Endothelial cell of hepatic sinusoid (primary cell): Measurements from ENCODE around the gene AHSP.
"Not testable (repeated sequence)": the region's sequence is repeated elsewhere in the genome, so short reads cannot be mapped to it uniquely, and the experiment has no call there.

Source experiments
- in situ Hi-C: cut with HindIII; loops from 2 replicates; pipeline ENCODE4 v1.10.0; 2017; ENCODE audit warnings: low sequenced_read_pairs

The AHSP gene

DNA sequence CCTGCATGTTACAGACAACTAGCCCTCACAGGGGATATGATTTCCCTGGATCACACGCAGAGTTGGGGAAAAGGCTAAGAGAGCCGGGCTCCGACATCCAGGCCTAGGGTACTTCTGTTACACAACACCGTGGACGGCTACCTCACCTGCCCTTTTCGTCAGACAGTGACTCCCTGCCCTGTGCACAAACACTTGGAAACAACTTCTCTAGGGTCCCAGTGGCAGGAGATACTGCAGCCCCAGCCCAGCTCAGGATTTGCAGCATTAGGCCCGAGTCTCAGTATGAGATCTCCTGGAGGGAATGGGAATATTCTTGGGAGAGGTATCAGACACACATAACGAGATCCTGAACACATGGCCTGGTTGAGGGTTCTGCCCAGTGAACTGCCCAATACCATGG, 27.8 kb upstream of the AHSP start:
- in situ Hi-C loops: no loop called here

DNA sequence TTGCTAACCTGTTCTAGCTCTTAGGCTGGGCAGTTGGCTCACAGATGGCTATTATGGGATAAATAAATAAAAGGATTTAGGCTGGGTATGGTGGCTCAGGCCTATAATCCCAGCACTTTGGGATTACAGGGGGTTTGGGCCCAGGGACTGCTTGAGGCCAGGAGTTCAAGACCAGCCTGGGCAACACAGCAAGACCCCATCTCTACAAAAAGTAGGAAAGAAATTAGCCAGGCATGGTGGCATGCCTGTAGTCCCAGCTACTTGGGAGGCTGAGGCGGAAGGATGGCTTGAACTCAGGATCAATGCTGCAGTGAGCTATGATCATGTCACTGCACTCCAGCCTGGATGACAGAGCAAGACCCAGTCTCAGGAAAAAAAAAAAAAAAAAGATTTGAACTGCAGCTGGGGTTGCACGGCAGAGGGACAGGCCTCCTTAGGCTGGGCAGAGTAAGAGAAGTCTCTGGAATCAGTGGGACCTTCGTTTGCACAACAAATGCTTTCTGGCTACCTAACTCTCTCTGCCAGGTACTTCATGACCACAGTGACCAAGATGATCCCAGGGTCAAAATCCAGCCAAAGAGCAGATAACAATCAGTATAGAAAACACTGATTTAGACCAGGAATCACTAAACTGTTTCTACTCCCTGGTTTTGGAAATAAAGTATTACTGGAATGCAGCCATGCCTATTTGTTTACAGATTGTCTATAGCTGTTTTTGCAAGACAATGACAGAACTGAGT, 26.3 kb upstream of the AHSP start:
- in situ Hi-C loops: no loop called here

DNA sequence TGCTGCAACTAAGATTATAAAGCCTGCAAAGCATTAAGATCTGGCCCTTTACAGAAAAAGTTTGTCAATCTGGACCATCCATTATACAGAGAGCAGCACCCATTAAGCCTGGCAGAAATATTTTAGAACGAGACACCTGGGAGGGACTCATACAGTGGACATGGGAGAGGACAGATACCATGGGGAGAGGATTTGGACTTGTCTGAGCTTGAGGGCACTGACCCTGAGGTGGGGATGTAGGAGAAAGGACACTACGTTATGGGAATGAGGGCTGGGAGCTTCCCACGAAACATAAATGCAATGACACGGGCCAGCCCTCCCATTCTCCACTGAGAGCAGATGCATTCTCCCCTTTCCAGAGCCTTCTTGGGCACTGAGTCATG, 25.7 kb upstream of the AHSP start:
- in situ Hi-C loops: no loop called here

DNA sequence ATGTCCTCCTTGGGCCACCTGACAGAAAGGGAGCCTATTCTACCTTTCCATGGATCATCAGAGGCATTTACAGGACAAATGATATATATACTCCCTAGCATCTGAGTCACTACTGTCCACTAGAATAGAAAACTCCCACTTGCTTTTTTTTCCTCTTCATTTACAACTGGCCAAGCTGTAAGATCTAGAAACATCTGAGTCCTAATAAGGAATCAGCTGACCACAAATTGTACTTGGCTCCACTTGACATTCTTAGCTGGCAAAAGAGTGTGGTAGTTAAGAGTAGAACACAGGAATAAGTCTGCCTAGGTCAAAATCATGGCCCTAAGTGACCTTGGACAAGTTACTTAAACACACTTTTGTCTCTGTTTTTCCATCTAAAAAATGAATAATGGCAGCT, 24.7 kb upstream of the AHSP start:
- in situ Hi-C loops: no loop called here

DNA sequence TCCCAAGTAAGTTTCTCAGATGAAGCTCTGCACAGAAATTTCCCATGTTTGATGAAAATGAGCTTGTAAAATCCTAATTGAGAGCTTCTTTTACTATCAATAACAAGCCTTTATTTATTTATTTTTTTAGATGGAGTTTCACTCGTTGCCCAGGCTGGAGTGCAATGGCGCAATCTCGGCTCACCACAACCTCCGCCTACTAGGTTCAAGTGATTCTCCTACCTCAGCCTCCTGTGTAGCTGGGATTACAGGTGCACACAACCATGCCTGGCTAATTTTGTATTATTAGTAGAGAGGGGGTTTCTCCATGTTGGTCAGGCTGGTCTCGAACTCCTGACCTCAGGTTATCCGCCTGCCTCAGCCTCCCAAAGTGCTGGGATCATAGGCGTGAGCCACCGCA, 24.1 kb upstream of the AHSP start:
- in situ Hi-C loops: not testable (repeated sequence)

DNA sequence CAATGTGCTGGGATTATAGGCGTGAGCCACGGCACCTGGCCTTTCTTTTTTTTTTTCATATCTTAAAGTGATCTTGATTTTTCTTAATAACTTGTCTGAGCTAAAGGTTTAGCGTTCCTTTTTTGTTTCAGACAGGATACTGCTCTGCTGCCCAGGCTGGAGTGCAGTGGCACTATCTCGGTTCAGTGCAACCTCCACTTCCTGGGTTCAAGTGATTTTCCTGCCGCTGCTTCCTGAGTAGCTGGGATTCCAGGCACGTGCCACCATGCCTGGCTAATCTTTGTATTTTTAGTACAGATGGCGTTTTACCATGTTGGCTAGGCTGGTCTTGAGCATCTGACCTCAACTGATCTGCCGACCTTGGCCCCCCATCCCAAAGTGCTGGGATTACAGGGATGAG, 23.5 kb upstream of the AHSP start:
- in situ Hi-C loops: no loop called here

DNA sequence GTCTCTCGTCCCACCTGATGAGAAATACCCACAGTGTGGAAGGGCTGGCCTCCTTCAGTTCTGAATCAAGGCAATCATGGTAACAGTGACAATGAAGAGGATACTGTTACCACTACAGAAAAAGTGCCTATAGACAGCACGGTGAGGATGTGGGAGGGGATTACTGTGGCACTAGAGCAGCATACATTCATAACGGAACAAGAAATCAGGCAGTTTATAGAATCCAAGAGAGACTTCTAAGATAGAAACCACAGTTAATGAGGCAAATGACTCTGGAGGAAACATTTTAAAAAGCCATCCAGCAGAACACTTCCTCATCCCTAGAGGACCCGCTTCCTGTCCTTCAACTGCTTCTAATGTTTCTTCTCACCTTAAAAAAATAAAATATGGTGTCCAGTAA, 22.2 kb upstream of the AHSP start:
- in situ Hi-C loops: no loop called here

DNA sequence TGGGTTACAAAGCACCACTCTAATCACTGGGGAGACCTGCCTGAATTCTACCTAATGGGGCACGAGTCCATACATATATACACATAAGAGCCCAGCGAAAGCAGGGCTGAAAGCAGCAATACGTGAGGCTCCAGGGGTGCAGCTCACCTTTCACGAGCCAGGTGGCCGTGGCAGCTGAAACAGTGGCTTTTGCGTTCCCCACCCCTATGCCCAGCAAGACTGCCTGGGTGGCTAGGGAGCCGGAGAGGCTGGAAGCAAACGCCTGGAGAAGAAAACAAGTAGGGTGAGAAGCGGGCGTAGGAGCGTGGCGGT, 20.1 kb upstream of the AHSP start:
- in situ Hi-C loops: no loop called here

DNA sequence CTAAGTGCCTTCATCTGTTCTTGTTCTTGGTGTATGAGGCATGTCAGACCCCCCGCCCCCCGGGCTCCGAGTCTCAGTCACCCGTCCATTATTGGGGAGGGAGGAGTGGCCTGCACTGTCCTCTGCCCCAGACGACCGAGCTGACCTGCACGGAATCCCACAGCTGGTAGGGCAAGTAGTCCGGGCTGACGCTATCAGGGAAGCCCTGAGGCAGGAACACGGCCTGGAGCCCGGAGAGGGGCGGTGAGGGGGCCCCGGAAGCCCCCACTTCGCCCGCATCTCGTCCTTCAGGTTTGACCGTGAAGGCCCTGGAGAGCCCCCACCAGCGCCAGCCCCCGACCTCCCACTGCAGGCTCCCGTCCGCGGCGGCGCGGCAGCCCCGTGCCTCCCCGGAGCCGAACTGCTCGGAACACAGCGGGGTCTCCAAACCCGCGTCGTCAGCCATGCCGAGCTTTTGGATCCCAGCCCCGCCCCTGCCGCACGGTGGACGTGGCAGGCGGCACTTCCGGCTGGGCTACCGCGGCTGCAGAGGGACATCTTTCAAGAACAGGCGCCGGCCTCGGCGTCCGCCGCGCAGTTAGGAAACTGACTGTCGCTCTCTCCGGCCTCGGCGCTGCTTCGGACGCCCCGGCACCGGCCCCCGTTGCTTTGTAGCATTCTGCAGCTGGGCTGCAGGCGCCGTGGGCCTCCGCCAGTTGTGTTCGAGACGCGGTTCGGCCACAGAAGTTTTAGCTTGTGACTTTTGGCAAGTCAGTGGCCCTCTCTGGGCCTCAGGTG, 19.6 kb upstream of the AHSP start, which contains the start of gene RUSF1:
Gene RUSF1, minus strand, starts transcription at position 463 of the 777 bp plus-strand sequence. Its CDS starts 18 bp downstream, at position 445.
- in situ Hi-C loops: no loop called here

DNA sequence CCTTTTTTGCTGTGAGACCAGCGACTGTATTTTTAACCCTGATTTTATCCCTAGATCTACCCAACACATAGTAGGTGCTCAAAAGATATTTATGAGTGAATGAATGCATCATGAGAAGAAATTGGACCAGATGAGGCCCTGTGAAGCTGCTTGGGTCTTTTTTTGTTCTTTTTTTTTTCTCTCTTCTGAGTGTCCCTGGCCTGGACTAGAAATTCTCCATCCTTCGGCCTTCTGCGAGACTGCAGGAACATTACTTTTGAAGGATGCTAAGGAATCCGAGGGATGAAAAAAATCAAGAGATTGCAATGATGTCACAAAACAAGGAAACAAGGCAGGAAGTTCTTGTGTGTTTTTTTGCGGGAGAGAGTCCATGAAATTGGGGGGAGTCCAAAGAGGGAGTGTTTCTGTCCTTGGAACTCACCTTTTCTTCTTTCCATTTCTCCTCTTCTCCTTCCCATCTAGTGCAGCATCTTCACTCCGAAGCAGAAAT, 18.9 kb upstream of the AHSP start:
- in situ Hi-C loops: no loop called here

DNA sequence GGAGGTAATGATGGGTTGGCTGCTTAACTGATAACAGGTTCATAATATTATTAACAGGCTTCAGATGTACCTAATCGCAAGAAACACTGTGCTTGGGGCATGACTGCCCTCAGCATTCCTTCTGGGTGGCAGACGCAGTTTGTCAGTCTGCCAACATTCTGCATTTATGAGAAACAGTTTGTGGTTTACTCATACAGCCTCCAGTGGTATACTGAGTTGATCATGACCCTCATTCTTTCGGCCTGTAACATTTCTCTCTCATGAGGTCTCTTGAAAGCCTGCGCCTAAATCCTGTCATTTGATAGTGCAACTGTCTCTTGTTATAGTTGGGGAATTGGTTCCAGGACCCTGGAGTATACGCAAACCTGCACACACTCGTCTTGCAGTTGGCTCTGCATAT, 14.6 kb upstream of the AHSP start:
- in situ Hi-C loops: no loop called here

DNA sequence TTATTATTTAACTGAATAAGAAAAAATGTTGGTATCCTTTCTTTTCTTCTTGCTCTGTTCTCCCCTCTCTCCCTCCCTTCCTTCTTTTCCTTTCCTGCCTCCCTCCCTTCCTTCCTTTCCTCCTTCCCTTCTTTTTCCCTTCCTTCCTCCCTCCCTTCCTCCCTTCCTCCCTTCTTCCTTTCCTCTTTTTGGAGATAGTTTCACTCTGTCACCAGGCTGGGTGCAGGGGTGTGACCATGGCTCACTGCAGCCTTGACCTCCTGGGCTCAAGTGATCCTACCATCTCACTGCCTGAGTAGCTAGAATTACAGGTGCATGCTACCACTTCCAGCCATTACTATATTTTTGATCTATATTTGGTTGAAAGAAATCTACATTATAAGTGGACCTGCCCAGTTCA, 13.8 kb upstream of the AHSP start:
- in situ Hi-C loops: no loop called here

DNA sequence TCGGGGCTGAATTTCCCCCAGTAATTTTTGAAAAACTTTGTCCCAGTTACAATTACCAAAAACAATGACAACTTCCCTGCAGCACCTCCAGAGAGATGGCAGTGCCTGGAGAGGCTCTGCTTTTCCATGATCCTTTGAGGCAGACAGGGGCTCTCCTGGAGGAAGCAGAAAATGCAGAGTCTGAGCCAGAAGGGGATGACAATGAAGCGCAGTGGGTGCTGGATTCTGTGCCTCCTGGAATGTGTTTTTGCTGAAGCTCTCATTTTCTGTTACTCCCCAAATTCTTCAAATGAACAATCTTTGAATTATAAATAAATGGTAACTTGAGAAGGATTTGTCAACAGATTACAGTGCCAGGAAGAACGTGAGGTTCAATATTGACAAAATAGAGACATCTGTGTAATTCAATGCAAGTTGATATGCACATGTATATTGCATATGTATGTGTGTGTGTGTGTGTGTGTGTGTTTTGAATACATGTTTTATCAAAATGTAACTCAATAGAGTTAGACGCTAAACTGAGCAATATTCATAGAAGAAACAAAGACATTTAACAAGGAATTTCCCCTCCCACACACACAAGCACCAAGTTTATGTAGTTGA, 9.8 kb upstream of the AHSP start:
- in situ Hi-C loops: no loop called here

DNA sequence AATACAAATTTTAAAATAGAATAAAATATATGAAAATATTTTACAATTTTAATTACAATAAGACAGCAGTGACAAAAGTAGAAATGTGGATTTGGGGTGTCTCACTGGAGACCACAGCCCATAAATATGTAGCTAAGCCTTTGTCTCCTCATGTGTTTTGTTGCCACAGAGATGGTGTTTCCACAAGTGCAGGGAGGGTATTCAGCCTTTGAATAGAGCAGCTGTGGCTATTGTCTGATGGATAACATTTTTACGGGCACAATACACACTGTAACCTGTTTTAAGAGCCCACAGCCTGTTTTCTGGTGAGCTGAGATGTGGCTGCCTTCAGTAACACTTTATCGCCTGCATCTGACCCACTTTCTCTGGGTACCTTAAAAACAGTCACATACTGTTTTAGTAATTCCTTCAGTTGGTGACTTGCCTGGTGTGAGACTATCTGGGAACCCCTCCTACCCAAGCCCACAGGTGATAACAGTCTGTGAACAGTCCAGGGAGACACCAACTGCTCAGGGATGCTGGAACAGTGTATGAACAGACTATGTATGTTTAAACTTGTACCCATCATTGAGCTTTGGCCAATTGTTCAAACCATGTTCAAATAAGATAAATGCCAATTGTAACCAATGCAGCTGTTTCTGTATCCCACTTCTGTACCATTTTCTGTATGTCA, 7.8 kb upstream of the AHSP start:
- in situ Hi-C loops: loop anchor here (10.0 kb wide), 1 partner anchor 65 kb away; no protein-coding TSS in a partner anchor

DNA sequence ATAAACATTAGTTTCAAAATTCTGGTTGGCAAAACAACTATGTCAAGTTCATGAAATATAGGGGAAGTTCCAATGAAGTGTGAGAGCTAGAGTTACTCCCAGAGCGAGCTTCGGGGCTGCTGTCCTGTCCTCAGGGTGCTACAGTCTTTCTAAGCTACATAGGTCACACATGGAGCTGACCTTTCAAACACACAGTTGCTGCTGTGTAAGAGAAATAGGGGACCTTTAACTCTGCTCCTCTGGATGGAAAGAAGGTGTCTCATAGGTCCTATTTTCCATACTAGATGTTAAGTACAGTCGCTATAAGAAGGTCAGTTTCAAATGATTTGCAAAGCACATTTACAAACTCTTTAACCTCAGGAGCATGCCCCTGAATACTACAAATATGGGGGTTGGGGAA, 6.3 kb upstream of the AHSP start:
- in situ Hi-C loops: loop anchor here (10.0 kb wide), 1 partner anchor 63 kb away; no protein-coding TSS in a partner anchor

DNA sequence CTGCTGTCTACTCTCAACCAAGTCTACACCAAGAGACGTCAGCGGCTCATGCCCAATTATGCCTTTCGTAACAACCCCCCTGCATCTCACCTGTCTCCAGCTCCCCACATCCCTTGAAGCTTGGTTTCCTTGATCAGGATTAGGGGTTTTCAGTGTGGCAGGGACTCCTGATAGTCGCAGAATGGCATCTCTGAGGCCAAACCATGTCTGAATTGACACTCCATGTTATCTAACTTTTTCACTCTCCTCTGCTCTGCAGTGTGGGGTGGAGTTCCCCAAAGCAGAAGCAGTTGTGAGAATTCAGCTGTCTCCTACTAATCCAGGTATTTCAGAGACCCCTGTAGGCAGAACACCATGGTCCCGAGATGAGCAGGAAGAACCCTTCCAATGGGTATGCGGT, 5.6 kb upstream of the AHSP start:
- in situ Hi-C loops: loop anchor here (10.0 kb wide), 1 partner anchor 63 kb away; no protein-coding TSS in a partner anchor

DNA sequence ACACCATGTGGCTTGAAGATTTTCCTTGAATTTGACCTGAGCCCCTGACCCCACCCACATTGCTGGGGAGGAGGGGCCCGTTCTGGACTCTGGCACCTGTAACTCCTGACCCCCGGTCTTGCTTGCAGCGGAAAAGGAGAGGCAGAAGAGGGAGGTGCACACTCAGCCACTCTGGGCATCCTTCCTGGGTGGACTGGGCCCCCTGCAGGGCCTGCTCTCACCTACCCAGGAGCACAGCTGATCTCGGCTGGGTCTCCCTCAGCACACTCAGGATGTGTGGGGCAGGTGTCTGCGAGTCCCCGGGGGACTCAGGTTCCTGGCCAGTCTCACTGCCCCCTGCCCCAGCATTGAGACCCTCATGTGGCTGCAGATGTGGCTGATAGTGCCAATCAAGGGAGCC, 3.9 kb upstream of the AHSP start:
- in situ Hi-C loops: loop anchor here (10.0 kb wide), 1 partner anchor 61 kb away; no protein-coding TSS in a partner anchor

DNA sequence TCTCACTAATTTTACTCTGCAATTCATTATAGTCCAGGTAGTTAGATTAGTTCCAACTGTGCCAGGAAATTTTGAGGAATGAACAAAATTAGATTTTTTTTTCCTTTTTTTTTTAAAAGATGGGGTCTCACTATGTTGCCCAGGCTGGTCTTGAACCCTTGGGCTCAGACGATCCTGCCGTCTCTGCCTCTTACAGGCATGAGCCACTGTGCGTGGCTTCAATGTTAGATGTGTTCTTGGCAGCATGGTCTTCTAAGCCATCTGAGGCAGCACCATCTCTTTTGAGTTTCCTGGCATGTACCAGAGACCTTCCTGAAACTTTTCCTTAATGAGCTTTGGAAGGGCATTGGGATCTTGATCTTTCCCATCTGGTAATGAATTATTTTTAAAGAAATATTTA, 2.6 kb upstream of the AHSP start:
- in situ Hi-C loops: loop anchor here (5.0 to 10.0 kb wide), 4 partner anchors 60 to 288 kb away; no protein-coding TSS in a partner anchor

DNA sequence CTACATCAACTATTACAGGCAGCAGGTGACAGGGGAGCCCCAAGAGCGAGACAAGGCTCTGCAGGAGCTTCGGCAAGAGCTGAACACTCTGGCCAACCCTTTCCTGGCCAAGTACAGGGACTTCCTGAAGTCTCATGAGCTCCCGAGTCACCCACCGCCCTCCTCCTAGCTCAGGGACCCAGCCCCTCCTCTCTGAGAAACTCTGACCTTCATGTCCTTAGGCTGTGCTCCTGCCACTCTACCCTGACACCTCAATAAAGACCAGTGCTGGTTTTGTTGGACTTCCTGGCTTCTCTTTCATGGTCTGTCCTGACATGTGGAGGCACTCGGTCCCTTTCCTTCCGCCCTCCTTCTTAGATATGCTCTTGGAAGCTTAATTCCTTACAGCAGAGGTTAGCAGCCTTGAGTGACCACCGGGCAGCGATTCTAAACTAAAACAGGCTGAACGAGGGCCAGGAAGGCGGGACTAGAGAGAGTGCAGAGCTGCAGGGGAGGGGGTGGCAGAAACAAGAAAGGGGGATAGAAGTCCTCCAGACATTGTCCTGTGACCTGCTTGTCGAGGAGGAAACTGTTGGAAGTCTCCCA, 915 bp downstream of the AHSP start:
- in situ Hi-C loops: loop anchor here (5.0 to 10.0 kb wide), 4 partner anchors 56 to 291 kb away; no protein-coding TSS in a partner anchor

DNA sequence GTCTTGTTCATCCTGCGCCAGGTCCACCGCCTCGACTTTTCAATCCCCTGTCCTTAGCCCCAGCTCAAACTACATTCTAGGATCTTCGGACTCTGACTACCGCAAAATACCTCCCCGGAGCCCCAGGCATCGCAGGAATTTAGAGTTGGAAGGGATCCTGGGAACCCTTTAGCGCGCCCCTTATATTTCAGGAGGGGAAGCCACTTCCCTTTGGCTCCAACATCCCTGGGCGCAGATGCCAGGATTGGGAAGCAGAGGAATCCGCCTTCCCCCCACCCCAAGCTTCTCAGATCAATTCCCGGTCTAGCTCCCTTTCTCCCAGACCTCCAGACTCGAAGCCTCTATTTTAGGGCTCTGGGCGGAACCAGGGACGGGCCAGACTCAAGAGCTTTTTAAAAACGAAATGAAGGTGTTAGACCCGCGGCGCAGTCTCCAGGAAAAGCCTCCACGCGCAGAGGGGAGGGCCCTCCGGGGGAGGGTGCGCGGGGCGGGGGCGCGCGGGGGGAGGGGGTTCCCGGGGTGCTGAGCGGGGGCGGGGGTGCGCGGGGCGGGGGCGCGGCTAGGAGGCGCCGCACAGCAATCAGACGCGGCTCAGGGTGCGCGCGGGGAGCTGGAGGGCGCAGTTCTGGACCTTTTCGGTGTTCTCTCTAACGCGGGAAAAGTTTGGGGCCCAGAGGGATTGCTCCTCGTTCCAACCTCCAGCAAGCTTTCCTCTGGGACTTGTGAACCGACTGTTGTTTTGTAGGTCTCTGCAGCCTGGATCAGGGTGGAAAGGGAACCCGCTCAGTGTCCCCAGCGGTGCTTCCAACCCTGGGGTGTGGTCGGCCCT, 1.6 kb downstream of the AHSP start:
- in situ Hi-C loops: loop anchor here (5.0 to 10.0 kb wide), 4 partner anchors 55 to 292 kb away; no protein-coding TSS in a partner anchor
